GM12873 (cell line): ENCODE data around the gene MARCOL.

Experiments used
- CTCF ChIP-seq: IDR thresholded peaks from 2 replicates; pipeline ENCODE4 v1.5.1; 2012; ENCODE audit warnings: low read depth, mild to moderate bottlenecking, moderate library complexity, low read length, control low read depth; ENCODE audit not compliant: insufficient read depth; ENCODE audit errors: missing control alignments

The MARCOL gene

DNA sequence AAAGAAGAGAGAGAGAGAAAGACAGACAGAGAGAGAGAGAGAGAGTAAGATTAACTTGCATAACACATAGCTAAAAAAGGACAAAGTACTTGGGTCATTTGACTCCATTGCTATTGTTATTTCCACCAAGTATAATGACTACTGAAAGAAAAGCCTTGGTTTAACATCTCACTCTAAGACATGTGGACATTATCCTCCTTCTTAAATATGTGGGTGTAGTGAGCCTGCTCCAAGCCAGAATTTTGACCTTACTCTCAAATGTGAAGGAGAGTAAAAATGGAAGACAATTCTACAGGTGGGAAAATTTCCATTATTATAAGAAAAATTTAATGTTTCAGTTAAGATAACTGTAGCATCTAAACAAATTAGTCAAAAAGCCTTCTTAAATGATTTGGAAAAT, 8.5 kb upstream of the MARCOL start:
- no peak for TF ChIP-seq CTCF

DNA sequence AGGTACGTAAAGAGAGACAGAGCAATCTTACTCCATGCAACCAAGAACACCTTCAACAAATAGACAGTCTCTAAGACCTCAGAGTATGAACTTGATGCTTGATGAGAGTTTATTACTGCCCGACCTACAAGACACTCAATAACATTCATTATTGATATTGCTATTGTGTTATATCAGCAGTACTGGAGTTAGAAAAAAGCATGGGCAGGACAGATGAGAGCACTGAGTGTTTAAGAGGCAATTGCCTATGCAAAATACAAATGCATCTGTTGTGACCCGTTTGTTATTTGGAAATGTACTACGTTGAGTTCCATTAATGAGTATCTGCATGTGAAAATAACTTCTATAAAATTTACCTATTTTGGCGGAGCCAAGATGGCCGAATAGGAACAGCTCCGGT, 8.1 kb upstream of the MARCOL start:
- no peak for TF ChIP-seq CTCF

DNA sequence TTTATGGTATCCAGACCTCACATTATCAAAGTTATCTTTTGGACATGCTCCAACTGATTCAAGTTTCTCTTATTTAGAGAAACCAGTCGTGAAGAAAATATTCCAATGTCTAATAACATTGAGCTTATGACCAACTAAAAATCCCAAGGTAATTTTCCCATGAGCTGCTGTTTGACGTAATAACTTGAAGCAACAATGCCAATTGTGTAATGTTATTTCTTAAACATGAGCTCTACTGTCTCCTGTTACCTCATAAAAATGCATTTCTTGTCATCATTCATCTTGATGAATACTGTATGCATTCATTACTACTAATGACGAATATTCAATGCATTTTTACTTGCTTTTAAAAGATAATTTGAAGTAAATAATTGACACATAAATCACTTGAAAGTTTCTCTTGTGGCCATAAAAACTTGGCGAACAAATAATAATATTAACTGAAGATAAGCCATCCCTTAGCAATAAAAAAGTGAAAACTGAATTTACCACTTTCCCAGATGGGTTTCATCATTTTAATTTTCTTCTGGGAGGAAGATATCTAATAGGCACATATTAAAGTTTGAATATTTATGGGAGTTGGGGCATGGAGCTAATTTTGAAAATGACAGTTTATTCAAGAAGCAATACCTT, 424 bp upstream of the MARCOL start:
- TF ChIP-seq CTCF = no peak

- TF ChIP-seq CTCF = no peak
Measured at GRCh38 chr5:148248894-148249293, 10.6 kb downstream of the MARCOL start.

- TF ChIP-seq CTCF = no peak
Measured at GRCh38 chr5:148255456-148255855, 17.1 kb downstream of the MARCOL start.

GRCh38 chr5:148259288-148259687, 21.0 kb downstream of the MARCOL start:
- TF ChIP-seq CTCF = no peak

- TF ChIP-seq CTCF = no peak
Measured at GRCh38 chr5:148261221-148261620, 22.9 kb downstream of the MARCOL start.
